NCI-H1436 (cell line): ENCODE data around the gene ANKRD36C.
"Not testable (repeated sequence)": the region's sequence is repeated elsewhere in the genome, so short reads cannot be mapped to it uniquely, and the experiment has no call there.

Experiments used
- DNase-seq: peaks from one replicate; lab custom pipeline; 2025; lab: John Stamatoyannopoulos, UW

The ANKRD36C gene

DNA sequence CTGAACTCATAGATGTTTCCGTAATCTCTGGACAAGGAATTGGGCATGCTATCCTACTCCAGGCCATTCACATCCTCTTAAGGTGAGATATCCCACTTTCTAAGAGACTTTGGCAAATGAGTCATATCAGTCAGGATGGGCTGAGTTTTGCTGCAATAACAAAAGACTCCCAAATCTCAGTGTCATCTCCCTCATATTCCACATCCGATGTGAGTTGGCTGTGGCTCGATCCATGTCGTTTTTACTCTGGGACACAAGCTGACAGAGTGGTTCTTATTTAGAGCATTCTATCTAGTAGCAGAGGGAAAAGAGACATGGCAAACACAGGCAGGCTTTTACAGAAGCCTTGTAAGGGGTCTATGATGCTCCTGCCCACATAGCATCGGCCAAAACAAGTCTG, 14.6 kb upstream of the ANKRD36C start:
- not testable (repeated sequence) for DNase-seq

DNA sequence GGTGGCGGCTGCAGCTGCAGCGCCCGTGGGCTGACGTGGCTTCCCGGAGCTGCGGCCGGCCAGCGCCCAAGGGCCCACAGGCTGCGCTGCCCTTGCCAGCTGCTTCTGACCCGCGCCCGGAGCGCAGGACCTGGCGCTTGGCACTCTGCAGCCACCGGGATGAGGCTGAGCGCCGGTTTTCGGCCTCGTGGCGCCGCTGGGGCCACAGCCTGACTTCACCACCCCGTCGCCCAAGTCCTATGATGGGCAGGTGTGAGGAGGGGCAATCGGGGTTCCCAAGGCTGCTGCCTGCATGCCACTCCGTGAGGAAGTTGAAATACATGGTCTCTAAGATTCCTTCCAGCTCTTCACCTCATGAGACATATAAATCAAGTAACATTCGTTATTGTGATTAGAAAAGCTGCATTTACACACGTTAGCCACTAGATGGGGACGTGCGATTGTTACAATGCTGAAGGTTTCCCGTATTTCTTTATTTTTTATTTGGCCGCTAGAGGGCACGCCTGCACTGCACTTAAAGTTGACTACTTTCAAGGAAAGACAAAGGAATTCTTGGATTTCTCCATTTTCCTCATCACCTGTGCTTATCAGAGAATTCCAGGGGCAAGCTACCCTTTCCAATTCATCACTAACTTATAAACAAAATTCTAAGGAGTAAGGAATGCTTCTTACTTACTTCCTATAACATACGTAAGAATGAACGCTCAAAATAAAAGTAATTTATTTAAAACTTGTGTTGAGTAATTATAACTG, 1.1 kb upstream of the ANKRD36C start:
- DNase-seq: not testable (repeated sequence)

- not testable (repeated sequence) for DNase-seq
Measured at GRCh38 chr2:95992102-95992501, 478 bp upstream of the ANKRD36C start.

DNA sequence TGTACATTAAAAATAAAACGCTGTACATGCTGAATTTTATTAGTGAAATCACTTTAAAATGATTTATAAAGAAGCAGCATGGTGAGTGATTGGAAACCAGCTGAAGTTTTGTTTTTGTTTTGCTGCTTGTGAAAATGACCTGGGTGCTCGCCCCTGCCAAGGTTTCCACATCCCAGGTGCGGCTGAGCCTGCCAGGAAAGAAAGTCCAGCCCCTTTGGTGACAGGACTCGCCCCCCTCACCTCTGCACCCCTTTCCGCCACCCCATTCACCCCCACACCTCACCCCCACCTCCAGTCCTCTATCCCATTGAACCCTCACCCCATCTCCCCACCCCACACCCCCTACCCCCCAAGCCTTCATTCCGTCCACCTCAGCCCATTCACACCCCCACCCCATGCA, 740 bp downstream of the ANKRD36C start:
- not testable (repeated sequence) for DNase-seq

DNA sequence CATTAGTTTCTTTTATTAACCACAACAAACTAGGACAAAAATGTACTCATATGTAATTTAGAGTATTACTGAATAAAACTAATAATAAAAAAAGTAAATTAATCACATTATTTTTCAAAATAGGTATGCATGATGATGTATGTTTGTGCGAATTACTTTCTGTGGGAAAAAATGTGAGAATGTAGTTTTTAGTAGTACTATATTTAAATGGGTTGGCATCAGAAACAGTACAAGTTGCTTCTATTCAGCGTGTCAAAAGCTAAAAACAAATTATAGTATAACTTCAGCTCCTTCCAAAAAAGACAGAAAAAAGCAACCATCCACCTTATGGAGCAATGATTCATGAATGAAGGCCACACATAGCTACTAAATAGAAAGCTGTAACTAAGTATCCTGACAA, 40.0 kb downstream of the ANKRD36C start:
- not testable (repeated sequence) for DNase-seq

DNA sequence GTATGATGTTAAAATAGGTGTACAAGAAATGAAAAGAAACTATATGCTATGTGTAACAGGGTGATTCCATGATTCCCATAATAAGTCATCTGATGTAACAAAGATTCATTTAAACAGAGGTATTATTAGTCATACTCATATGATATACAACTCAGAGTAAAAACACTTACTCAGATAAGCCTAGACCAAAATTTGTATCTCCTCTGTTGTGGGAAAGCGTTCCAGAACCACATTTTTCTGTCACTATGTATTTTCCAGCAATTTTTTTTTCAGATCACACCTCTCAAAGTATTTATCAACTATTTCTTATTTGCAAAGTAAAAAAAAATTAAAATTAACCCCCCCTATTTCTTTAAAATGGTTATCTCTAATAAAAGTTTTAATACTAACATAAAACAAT, 43.6 kb downstream of the ANKRD36C start:
- not testable (repeated sequence) for DNase-seq

- DNase-seq: not testable (repeated sequence)
Measured at GRCh38 chr2:95939947-95940346, 51.7 kb downstream of the ANKRD36C start.

GRCh38 chr2:95930740-95931139, 60.9 kb downstream of the ANKRD36C start:
- DNase-seq: not testable (repeated sequence)

- DNase-seq: not testable (repeated sequence)
Measured at GRCh38 chr2:95917007-95917406, 74.6 kb downstream of the ANKRD36C start.

DNA sequence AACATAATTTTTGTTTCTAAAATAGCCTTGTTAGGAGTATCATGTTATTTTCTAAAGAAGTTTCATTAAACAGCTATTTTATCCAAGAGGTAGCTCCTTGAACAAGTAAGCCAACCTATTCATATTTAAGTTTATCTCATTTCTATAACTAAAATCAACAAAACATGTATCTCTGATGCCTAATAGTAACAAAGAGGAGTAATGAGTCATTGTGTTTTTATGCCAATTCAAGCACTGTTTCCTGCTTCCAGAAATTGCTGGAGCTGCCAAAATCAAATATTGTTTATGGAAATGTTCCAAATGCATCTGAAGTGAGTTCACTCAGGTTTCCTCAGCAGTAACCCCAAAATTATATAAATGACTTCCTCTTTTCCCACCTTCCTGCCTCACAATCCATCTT, 76.5 kb downstream of the ANKRD36C start:
- DNase-seq: not testable (repeated sequence)

DNA sequence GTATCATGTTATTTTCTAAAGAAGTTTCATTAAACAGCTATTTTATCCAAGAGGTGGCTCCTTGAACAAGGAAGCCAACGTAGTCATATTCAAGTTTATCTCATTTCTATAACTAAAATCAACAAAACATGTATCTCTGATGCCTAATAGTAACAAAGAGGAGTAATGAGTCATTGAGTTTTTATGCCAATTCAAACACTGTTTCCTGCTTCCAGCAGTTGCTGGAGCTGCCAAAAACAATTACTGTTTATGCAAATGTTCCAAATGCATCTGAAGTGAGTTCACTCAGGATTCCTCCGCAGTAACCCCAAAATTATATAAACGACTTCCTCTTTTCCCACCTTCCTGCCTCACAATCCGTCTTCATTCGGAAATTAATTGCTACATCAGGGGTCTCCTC, 80.2 kb downstream of the ANKRD36C start:
- not testable (repeated sequence) for DNase-seq

GRCh38 chr2:95894443-95894842, 97.2 kb downstream of the ANKRD36C start:
- not testable (repeated sequence) for DNase-seq

GRCh38 chr2:95867929-95868328, 123.7 kb downstream of the ANKRD36C start:
- DNase-seq: not testable (repeated sequence)

DNA sequence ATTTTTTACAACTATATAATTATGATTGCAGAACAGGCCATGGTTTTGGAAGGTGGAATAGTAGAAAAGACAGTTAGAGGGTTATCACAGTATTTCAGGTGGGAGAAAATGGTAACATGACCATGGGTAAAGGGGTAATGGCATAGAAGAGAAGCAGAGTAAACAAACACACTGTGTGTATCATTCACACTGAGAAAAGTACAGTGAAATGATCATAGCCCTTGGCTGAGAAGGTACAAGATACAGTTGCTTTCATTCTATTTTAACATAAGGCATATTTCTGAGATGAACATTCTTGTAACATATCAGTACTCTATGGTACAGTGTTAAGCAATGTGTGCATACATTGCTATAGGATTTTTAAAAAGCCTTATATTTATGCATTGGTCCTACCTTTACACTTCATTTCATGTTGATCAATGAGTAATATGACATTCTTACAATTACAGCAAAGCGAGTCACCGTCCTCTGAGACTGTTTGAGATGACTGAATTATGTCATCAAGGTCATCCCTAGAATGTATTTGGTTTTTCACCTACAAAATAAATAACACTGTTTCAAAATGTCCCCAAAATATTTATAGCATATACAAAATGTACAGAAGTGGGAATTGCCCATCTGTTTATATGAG, 124.5 kb downstream of the ANKRD36C start:
- DNase-seq: not testable (repeated sequence)

GRCh38 chr2:95862121-95862520, 129.5 kb downstream of the ANKRD36C start:
- DNase-seq: not testable (repeated sequence)

DNA sequence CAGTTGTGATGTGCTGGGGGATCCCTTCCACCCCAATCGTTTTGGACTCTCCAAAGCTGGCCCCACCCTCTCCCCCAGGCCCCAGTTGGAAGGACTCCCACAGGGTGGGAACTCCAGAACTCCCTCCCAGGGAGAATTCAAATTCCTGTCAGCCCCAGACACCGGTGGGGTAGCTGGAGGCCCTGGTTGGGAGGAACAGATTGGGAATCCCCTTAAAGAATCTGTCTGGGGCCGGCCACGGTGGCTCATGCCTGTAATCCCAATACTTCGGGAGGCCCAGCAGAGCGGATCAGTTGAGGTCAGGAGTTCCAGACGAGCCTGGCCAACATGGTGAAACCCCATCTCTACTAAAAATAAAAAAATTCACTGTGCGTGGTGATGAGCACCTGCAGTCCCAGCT, 155.5 kb downstream of the ANKRD36C start:
- DNase-seq: no peak

GRCh38 chr2:95834077-95835013, 157.3 kb downstream of the ANKRD36C start:
- not testable (repeated sequence) for DNase-seq

- not testable (repeated sequence) for DNase-seq
Measured at GRCh38 chr2:95824218-95824617, 167.4 kb downstream of the ANKRD36C start.

DNA sequence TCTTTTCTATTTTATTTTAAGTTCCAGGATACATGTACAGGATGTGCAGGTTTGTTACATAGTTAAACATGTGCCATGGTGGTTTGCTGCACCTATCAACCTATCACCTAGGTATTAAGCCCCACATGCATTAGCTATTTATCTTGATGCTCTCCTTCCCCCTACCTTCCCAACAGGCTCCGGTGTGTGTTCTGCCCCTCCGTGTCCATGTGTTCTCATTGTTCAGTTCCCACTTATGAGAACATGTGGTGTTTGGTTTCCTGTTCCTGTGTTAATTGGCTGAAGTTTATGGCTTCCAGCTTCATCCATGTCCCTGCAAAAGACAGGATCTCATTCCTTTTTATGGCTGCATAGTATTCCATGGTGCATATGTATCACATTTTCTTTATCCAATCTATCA, 174.1 kb downstream of the ANKRD36C start:
- DNase-seq: not testable (repeated sequence)

- not testable (repeated sequence) for DNase-seq
Measured at GRCh38 chr2:95813311-95813710, 178.3 kb downstream of the ANKRD36C start.

DNA sequence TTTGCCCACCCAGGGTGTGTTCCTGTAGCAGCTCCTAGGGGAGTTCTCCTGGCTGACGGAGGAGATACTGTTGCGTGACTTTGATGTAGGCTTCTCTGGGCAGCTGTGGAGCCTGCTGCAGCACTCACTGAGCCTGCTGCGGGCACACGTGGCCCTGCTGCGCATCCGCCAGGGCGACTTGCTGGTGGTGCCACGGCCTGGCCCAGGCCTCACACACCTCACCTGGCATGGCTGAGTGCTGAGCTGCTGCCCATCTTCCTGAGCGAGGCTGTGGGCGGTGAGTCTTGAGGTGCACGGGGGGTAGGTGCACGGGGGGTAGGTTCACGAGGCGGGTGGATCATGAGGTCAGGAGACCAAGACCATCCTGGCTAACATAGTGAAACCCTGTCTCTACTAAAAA, 191.7 kb downstream of the ANKRD36C start:
- no peak for DNase-seq
